Stimulated activated CD4-positive, alpha-beta T cell treated with anti-CD3 and anti-CD28 coated beads, Interleukin-15, amount 100 ng/mL, for 1 hour (primary cell): ENCODE data around the gene RBMS3.

Experiments
- DNase-seq, 2 donors: peaks; one replicate each; pipeline ENCODE4 v3.0.0-alpha.2; 2020; ENCODE audit warnings: low read depth in 1 of 2, low spot score in 1 of 2

Gene RBMS3

DNA sequence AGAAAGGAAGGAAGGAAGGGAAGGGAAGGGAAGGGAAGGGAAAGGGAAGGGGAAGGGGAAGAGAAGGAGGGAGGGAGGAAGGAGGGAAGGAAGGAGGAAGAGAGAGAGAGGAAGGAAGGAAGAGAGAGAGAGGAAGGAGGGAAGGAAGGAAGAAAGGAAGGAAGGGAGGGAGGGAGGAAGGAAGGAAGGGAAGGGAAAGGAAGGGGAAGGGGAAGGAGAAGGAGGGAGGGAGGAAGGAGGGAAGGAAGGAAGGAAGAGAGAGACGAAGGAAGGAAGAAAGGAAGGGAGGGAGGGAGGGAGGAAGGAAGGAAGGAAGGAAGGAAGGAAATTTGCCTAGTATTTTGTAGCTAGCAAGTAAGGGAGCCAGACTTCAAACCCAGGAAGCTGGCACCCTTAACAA is 583.9 kb downstream of the RBMS3 start:
- no peak for DNase-seq

DNA sequence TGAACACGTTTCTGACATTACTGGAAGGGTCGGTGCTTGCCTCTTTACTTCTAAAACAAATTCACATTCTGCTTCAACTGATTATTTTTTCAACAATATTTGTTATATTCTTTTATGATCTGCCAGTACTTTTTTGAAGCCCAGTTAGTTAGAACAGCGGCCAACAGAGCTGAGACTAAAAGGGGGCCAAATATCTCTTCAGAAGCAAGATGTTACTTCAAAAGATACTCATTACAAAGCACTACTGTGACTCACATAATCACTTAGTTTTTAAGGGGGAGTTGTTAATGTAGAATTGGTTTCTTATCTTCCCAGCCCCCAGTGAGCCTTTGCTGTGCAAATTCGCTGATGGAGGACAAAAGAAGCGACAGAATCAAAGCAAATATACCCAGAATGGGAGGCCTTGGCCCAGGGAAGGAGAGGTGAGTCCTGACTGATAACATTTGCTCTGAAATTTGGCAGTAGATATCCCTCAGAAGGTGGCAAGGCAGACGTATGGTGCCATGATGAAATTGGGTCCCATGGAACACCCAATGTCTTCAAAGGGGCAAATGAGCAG is 587.8 kb downstream of the RBMS3 start:
- DNase-seq = no peak

DNA sequence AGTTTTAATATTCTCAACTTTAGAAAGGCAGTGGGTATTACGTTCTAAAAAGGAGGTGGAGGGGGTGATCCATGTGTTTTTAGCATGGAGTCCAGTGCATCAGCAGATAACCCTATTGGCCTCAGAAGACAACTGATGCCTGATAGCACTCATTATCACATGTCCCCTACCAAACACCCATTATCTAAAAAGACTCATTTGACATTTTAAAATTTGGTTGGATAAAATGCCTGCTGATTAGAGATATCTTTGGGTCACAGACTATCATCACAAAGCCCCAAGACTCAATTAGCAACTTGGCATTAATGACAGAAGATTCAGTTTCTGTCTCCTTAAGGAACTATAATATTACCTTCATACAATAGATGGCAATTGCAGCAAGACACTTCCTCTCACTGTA is 589.3 kb downstream of the RBMS3 start:
- no peak for DNase-seq

DNA sequence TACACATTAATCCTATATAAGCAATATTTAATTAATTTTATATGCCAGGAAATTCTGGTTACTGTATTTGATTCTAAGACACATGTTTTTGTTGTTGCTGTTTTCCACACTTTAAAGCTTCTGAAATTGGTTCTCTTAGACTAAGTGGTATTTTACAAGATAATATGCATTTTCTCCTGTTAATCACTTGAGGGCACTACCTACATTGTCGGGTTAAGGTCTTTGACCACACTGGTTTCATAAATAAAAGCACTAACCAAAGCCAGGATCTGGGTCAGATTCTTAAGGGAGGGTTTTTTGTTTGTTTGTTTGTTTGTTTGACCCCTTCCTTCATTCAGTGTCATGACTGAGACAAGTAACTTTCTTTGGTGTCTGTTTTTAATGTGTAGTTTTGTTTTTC is 590.2 kb downstream of the RBMS3 start:
- DNase-seq = no peak

DNA sequence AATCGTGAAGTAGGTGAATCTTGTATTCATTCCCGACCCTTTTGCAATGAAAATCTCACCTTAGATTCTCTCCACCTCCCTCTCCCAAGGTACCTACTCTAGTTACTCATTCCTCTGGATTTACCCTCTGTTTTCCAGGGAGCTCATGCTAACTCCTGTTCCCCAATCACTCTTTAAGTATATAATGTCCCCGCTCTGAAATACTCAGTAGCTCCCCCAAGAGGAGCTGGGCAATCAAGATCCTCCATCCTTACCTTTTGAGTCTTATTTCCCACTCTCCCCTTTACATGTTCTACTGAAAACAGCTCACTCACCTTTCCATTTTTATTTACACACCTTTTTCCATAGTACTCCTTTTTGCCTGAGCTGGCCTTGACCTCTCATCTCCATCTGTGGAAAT is 599.9 kb downstream of the RBMS3 start:
- no peak for DNase-seq

DNA sequence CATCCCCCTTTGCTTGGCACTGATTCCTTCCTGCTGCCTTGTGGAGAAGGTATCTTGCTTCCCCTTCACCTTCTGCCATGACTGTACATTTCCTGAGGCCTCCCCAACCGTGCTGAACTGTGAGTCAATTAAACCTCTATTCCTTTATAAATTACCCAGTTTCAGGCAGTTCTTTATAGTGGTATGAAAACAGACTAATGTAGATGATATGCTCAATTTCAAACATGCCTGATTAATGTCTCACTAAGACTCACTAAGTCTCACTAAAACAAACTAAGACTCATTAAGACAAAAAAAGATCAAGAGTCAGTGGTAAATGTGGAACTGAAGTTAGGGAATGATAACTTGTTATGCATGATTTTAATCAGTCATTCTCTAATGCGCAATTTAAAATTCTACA is 606.6 kb downstream of the RBMS3 start:
- no peak for DNase-seq

DNA sequence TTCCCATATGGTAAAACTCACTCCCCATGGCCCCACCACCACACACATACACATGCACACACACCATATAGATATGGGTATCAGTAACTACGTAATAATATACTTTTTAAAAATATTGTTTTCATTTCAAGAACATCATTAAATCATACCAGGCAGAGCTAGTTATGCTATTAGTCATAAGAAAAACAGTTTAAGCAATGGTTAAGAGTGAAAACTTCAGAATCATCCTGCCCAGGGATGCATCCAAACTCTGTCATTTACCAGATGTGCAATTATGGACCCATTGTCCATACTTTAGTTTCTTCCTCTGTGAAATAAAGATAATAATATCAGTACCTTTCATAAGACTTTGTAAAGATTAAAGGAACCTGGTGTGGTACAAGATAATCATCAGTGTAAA is 608.3 kb downstream of the RBMS3 start:
- no peak for DNase-seq

DNA sequence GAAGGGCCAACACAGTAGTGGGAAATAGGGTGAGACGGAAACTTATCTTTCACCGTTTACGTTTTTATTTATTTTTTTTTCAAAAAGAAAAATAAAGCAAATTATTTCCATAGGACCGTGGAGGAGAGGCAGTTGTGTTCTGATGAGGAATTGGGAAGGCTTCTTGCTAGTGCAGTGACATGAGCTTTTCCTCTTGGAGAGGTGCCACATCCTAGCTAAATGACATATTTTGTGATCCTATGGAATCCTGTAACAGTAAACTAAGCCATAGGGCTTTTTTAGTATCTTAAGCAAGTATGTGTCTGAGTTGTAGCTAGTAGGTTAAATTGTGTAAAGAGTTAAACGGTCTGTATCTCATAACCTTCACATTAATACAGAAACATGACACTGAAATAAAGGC is 609.9 kb downstream of the RBMS3 start:
- no peak for DNase-seq

DNA sequence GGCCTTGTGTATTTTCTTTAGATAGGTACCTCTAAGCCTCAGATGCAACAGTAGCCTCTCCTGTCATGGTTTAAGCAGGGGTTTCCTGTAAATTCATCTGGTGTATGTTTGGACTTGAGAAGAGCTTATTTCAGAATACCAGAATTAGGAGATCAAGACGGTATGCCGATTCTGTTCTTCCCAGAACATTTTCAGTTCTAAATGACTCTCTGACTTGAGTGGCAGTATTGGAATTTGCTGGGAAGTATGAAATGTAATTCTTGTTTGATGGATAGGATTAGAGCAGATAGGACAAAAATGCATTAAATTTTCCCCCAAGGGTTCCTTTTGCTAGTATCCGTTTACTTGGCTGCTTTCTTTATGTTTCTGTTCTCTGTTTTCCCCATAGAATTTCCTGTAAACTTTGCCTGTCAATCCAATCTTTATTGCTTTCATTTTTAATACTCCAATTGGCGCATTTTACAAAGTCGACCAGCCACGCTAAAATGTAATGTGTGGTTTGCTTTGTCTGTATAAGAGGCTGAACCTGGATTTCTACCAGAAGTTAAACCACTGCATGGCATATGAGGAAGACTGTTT is 612.2 kb downstream of the RBMS3 start:
- DNase-seq = no peak

DNA sequence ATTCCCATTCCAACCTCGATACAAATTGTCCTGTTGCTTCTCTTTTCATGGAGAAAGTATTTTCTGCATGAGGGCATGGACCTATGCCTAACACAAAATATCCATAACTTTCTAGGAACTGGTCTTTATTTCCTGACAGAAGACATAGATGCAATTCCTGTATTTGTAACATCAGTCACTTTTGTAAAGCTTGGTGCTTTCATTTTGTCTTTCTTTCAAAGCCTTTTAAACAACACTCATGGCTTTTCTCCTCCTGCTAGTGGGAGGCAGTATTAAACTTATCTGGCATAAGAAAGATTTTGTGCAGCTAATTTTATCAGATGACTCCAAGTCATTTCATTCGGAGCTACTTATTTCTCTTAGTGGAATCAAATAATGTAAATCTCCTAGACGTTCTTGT is 616.0 kb downstream of the RBMS3 start:
- no peak for DNase-seq

DNA sequence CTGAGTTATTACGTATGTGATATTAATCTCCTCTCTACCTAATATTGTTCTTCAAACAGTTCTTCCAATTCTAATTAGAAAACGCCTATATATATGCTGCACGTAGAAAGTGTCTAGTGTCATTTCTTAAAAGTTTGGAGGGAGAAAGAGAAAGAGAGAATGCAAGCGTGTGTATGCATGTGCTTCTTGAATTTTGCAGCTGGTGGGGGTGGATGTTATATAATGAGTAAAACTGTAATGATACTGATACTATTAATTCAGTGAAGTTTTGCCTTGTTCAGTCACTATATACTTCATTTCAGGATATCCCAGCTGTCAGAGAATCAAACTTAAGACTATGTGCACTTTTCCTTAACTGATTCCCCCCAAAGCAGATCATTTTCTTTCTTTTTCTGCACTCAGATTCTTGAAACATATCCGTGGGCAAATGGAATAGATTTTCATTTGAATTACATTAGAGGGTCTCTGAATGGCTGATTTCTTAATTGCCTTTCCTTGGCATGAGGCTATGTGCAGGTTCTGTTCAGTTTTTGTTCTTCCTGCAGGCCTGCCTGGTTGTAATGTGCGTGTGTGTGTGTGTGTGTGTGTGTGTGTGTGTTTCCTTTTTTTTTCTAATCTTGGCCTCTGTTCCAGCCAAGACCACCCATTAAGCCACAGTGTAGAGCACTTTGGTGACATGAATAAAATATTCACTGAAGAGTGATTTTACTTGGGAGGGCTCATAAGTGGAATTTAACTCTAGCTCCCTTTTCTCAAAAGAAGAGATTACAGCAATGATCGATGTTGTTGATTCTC is 617.5 kb downstream of the RBMS3 start:
- DNase-seq = no peak

DNA sequence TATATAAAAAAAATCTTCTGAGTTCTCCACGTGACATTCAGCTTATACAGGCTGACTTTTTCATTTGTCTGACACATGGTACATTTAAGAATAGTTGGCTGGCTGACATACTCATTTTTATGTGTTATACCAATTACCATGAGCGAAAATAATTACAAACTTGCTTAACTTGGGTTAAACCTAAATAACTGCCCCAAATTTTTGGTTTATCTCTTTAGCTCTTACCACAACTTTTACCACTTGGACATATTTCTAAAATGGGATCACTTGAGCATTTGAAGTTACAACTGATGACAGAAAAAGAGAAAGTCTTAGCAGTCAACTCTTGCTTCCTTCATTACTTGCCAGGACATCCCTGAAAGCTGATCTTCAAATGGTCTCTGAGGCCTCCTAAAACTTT is 618.1 kb downstream of the RBMS3 start:
- DNase-seq = no peak

DNA sequence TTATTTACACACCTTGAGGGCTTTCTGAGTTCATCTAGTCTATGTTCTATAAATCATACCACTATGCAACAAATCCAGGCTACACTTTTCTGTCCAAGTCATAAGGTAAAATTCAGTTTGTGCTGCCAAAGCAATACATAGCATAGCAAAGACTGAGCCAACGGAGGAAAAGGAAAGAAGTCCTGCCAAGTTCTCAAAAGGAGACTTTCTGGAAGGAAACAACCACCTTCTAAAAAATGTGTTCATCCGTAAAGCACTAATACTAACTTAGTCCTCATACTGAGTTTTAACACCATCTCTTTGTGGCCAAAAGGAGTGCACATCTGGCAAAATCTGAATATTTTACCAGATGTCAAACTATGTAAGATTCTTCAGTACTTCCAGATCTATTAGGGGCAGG is 620.2 kb downstream of the RBMS3 start:
- no peak for DNase-seq

DNA sequence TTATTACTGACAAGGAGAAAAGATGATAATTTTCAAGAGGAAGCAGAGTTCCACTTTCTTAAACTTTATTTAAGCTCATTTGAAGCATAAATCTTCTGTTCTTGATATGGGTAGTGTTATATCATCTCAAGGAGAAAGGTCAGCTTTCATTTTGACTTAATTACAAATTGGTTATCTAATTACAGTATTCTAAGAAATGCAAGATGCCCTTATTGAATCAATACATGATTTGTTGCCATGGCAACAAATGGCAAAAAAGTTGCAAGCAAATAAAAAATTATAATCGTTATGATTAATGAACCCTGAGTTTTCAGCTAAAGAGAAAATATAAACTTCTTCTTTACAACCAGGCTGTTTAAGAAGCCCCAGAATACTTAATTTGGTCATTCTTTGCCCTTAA is 622.7 kb downstream of the RBMS3 start:
- no peak for DNase-seq

DNA sequence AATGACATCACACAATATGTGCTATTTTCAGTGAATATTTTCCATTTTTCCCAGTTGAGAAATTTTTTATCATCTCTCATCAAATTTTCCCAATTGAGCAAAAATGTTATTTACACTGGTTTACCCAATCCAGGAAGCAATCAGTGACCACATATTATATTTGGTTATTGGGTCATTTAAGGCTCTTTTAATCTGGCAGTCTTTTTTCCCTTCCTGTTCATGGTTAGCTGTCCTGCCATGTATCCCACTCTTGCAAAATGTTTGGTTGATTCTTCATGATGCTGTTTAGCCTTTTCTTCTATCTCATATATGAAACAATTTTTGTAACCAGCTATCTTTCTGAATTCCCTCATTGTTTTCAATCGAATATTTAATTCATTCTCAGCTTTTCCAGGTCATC is 626.0 kb downstream of the RBMS3 start:
- DNase-seq = no peak

DNA sequence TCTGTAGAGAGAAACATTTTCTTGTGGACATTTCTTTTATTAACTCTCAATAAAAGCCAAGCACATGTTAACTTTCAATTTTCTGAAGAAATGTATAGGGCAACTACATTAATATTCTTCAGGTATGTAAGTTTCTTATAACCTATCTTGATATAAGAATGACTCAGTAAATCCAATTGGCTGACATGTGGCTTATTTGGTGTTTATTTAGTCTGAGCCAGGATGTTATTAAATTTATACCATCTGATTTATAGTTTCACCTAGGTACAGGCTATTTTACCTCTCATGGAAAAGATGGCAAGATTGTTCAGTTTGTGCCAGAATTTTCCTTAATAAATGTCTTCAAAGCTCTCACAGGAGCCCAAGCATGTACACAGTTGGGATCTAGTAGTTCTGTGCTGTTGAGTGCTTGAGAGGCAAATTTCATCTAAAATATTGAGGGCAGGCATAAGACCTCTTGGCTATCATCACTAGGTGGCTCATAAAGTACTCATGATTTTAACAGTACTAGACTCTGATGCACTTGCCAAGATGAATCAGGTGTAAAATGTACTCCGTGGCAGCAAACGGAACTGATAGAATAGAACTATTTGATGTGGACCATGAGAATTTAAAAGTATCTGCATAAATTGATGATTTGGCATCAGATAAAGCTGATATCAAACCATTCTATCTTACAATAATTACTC is 631.9 kb downstream of the RBMS3 start:
- no peak for DNase-seq

DNA sequence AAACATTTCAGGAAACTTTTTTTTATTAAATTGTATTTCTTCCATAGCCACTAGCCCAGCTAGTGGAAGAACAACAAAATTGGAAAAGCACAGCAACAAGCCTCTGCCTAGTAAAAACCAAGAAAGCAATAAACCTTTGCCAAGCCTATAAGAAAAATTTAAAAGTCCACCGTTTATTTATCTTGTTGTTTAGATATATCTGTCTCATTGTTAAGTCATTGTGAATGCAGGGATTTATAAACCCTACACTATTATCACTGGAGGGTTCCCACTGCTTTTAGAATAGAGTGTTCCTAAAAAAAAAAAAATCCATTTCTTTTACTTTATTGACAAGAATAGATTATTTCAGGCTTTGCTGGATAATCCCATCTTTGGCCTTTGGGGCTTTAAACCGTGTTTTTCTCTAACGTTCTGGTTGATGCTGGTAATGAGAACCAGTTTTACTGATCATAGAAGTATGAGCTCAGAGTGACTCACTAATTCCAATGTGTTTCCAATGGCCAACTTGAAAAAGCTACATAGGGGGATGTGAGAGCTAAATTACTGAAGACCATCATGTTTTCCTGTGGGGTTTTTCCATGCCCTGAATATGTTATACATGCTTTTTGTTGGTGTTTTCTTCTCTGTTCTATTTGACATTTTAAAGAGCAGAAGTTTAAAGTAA is 634.1 kb downstream of the RBMS3 start:
- no peak for DNase-seq

DNA sequence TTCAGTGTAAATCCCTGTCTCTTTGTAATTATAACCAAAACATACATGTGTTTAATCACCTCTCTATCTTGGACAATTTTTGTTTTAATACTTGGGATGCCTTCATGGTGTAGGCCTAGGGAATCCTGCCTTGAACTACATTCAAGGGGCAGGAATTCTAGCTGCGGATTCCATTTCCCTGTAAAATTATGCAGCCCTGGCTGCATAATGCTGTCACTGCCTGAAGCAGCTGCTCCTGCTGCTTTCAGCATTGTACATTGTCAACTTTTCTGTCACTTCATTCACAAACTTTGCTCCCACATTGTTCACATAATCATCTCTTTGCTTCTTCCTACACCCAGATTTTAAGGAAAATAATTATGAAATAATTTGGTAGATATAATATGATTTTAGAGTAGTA is 638.7 kb downstream of the RBMS3 start:
- DNase-seq = no peak

DNA sequence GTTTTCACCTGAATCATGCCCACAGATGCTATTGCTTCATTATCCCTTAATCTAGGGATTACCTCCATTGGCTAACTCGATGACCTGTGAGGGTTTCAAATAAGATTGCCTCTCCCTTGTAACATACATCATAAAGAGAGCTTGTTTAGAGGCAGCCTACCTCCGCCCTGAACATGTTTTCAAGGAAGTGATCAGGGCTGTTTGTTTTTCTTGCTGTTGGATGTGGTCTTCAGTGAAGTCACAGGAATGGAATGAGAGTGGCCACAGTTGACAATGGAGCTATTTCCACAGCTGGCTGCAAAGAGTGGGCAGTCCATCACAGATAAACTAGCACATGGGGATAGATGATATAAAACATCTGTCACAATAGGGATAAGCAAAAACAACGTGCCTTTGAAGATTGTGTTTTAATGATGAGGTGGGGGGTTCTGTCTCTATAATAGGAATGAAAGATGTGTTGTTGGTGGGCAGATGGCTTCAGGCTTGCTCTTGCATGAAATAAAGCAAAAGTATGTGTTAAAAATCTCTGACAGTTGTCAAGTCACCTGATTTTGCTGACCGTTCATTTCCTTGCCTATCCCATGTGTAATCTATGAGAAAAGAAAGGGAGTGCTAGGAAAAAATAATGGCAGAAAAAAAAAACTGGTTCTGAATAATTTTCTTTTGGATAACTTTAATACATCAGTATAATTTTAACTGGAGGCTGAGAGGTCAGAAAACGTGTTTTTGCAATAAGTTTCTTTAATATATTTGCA is 642.3 kb downstream of the RBMS3 start:
- DNase-seq = no peak

DNA sequence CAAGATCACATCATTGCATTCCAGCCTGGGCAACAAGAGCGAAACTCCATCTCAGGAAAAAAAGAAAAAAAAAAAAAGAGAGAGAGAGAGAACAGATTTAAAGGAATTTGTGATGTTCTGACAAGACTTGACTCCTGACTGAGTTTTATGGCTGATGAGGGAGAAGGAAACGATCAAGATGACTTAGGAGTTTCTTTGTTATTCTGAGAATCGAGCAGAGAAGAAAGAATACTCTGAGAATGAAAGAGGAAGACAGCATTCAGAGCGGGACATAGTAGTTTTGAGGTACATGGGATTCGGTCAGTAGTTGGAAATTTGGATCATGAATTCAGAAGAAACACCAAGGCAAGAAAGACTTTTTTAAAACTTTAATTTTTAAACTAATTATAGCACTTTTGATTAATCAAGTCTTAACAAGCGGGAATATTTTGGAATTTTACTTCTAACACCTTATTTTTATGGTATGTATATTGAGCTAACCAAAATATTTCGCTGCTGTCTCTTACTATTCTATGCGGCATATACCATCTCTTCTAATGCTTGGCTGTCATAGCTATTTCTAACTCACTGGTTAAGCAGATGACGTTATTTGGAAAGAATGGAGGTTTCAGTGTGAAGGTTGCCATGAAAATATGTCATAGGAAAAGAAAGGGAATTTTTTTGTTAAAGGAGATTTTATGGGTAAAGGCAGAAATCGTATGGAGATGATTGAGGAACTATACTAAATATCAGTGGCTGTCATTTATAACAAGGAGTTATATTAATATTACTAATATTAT is 644.1 kb downstream of the RBMS3 start:
- no peak for DNase-seq
